Stimulated activated naive CD8-positive, alpha-beta T cell treated with anti-CD3 and anti-CD28 coated beads, Interleukin-15, amount 100 ng/mL, for 72 hours (primary cell): ENCODE results near the gene A2ML1.
A peak's percentile ranks its signal among the peaks of the same experiment; 100 is the strongest.
"Not testable (repeated sequence)": the region's sequence is repeated elsewhere in the genome, so short reads cannot be mapped to it uniquely, and the experiment has no call there.

Experiments
- ATAC-seq: fragments of 150-1000 bp; cut with Tn5 transposase; 2 replicates; pipeline ENCODE4 v1.10.0; 2021; ENCODE audit warnings: mild to moderate bottlenecking, moderate library complexity
- DNase-seq, 2 donors: peaks; one replicate each; pipeline ENCODE4 v3.0.0; 2021 to 2022
- H3K27ac Mint-ChIP-seq, 2 donors: one replicate each; pipeline ENCODE4 v1.8.0; 2022; ENCODE audit warnings: mild to moderate bottlenecking in 2 of 2, mixed read lengths in 2 of 2, moderate library complexity in 2 of 2
- H3K27me3 Mint-ChIP-seq: one replicate; pipeline ENCODE4 v1.8.0; 2022; ENCODE audit warnings: mixed read lengths
- H3K4me1 Mint-ChIP-seq: one replicate; pipeline ENCODE4 v1.8.0; 2022; ENCODE audit warnings: mild to moderate bottlenecking, mixed read lengths
- H3K4me3 Mint-ChIP-seq, 2 donors: one replicate each; pipeline ENCODE4 v1.8.0; 2022; ENCODE audit warnings: mild to moderate bottlenecking in 2 of 2, mixed read lengths in 2 of 2, moderate library complexity in 1 of 2
- H3K9me3 Mint-ChIP-seq, 2 donors: one replicate each; pipeline ENCODE4 v1.8.0; 2022; ENCODE audit warnings: mixed read lengths in 2 of 2

The A2ML1 gene

GRCh38 chr12:8822298-8822697, at the start of gene A2ML1:
TSS of gene A2ML1 (plus strand) at chr12:8822621. CDS start at chr12:8822652, 31 bp downstream.
- Mint-ChIP-seq H3K9me3 (no peaks in the 10 kb centered on the region), H3K27ac (peak within 1 kb of the TSS in 1 of 2 donors; percentile 16), H3K27me3 (no peaks in the 10 kb centered on the region), H3K4me3 (no peak within 1 kb of the TSS), H3K4me1 (peaks cover 3% of the 10 kb centered on the region)
- DNase-seq (no peak), ATAC-seq (no peak)

GRCh38 chr12:8773461-8773860, 49.0 kb upstream of the A2ML1 start:
- no peaks in the 10 kb centered on the region for H3K4me1 Mint-ChIP-seq
- no peak overlapping the region for H3K4me3 Mint-ChIP-seq
- no peak overlapping the region for H3K27ac Mint-ChIP-seq
- DNase-seq = no peak
- no peaks in the 10 kb centered on the region for H3K27me3 Mint-ChIP-seq
- H3K9me3 Mint-ChIP-seq = no peaks in the 10 kb centered on the region
- ATAC-seq = no peak

DNA sequence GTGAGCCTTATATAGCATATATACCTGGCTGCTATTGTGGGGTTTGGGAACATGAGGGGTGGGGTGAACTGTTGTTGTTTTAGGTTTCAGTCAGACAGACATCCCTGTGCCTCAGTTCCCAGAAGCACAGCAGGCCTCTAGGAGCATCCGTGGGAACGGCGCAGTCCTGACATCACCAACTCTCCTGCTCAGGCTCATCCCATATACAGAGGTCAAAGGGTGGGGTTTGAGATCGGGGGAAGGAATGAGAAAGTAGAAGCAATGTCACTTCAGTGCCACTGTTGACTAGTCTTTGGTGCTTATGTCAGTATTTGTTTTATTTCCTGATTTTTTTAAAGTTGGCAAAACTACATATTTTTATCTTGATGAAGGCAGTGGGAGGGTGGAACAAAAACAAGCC, 43.1 kb upstream of the A2ML1 start:
- DNase-seq (no peak), ATAC-seq (no peak)
- H3K9me3 Mint-ChIP-seq = no peaks in the 10 kb centered on the region
- no peaks in the 10 kb centered on the region for H3K4me1 Mint-ChIP-seq
- no peak overlapping the region for H3K4me3 Mint-ChIP-seq
- no peaks in the 10 kb centered on the region for H3K27me3 Mint-ChIP-seq
- H3K27ac Mint-ChIP-seq = no peak overlapping the region

DNA sequence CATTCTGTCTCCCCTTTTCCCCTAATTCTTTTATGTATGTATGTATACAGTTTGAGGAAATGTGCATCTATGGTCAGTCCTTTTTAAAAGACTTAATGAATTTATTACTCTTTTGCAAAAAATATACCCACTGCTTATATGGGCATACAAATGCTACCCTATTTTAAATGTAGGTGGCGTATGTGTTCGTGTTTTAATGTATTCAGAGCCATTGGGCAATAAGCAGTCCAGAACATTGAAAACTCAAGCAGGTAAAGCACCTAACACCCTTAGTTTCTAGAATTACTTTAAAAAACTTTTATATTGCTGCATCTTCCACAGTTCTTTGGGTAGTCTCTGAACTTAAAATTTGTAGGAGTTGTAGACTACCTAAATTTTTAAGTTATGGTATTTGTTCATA, 42.6 kb upstream of the A2ML1 start:
- H3K27me3 Mint-ChIP-seq = no peaks in the 10 kb centered on the region
- H3K4me1 Mint-ChIP-seq = no peaks in the 10 kb centered on the region
- H3K9me3 Mint-ChIP-seq = no peaks in the 10 kb centered on the region

DNA sequence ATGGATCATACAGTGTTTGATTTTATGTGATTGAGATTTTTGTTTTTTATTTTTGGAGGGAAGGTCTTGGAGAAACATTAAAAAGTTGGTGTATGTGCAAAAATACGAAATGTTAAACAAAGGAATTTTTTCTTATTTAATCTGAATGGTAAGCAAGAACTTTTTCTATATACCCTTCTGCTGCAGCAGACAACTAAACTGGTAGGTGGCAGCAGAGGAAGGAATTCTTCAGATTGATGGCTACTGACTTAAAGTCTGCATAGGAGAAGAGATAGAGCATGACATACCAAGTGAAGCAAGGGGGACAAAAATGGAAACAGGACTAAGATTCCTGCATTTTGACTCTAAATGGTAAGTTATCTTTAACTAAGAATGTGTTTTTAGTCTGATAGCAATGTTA, 42.0 kb upstream of the A2ML1 start:
- H3K4me3 Mint-ChIP-seq = no peak overlapping the region
- no peaks in the 10 kb centered on the region for H3K9me3 Mint-ChIP-seq
- ATAC-seq (no peak), DNase-seq (no peak)
- no peaks in the 10 kb centered on the region for H3K4me1 Mint-ChIP-seq
- no peak overlapping the region for H3K27ac Mint-ChIP-seq
- no peaks in the 10 kb centered on the region for H3K27me3 Mint-ChIP-seq

More for the DNA sequence above, 42.6 kb upstream of the A2ML1 start:
- DNase-seq (no peak), ATAC-seq (no peak)
- H3K27ac Mint-ChIP-seq = no peak overlapping the region
- H3K4me3 Mint-ChIP-seq = no peak overlapping the region

- H3K27me3 Mint-ChIP-seq = no peaks in the 10 kb centered on the region
- H3K9me3 Mint-ChIP-seq = no peaks in the 10 kb centered on the region
- no peak overlapping the region for H3K4me3 Mint-ChIP-seq
- ATAC-seq = no peak
- no peaks in the 10 kb centered on the region for H3K4me1 Mint-ChIP-seq
- no peak overlapping the region for H3K27ac Mint-ChIP-seq
- DNase-seq = no peak
Measured at GRCh38 chr12:8781381-8782127, 40.9 kb upstream of the A2ML1 start.

DNA sequence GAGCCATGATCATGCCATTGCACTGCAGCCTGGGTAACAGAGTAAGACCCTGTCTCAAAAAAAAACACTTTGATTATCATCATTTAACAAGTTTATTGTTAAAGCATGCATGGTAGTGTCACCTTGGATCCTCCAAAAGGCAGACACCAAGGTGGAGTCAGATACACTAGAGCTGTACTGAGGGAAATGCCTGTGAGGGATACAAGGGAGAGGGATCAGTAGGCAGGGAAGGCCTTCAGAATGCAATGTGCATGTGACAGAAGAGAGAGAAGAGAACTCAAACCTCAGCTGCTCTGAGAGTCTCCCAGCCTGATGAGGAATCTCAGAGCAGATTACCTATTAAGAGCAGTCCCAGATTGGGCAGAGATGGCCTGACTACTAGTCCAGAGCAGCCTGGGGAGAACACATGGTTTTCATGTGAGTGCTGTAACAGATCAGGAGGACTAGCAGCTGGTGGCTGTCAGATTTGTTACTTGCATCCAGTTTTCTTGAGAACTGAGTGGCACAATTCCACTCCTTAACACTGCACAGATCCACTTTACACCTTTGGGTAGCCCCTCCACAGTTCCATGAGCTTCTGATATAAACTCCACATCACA, 38.0 kb upstream of the A2ML1 start:
- H3K9me3 Mint-ChIP-seq = no peaks in the 10 kb centered on the region
- no peak overlapping the region for H3K4me3 Mint-ChIP-seq
- no peak for DNase-seq
- ATAC-seq = no peak
- no peaks in the 10 kb centered on the region for H3K4me1 Mint-ChIP-seq
- H3K27me3 Mint-ChIP-seq = no peaks in the 10 kb centered on the region
- H3K27ac Mint-ChIP-seq = peak overlapping the region in 1 of 2 donors; percentile 65

GRCh38 chr12:8785499-8785898, 36.9 kb upstream of the A2ML1 start:
- DNase-seq (no peak), ATAC-seq (no peak)
- no peak overlapping the region for H3K4me3 Mint-ChIP-seq
- H3K27me3 Mint-ChIP-seq = no peaks in the 10 kb centered on the region
- H3K4me1 Mint-ChIP-seq = no peaks in the 10 kb centered on the region
- H3K9me3 Mint-ChIP-seq = no peaks in the 10 kb centered on the region
- no peak overlapping the region for H3K27ac Mint-ChIP-seq

DNA sequence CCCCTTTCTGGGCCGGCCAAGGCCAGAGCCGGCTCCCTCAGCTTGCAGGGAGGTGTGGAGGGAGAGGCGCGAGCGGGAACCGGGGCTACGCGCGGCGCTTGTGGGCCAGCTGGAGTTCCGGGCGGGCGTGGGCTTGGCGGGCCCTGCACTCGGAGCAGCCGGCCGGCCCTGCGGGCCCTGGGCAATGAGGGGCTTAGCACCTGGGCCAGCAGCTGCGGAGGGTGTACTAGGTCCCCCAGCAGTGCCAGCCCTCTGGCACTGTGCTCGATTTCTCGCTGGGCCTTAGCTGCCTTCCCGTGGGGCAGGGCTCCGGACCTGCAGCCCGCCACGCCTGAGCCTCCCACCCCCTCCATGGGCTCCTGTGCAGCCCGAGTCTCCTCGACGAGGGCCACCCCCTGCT, 35.2 kb upstream of the A2ML1 start:
- H3K4me3 Mint-ChIP-seq, H3K27ac Mint-ChIP-seq, H3K9me3 Mint-ChIP-seq, H3K27me3 Mint-ChIP-seq, ATAC-seq, H3K4me1 Mint-ChIP-seq, DNase-seq: not testable (repeated sequence)

GRCh38 chr12:8788706-8789105, 33.7 kb upstream of the A2ML1 start:
- not testable (repeated sequence) for H3K9me3 Mint-ChIP-seq, H3K4me1 Mint-ChIP-seq, ATAC-seq, H3K27ac Mint-ChIP-seq, H3K27me3 Mint-ChIP-seq, DNase-seq
- H3K4me3 Mint-ChIP-seq = peak overlapping the region; percentile 27 to 70

DNA sequence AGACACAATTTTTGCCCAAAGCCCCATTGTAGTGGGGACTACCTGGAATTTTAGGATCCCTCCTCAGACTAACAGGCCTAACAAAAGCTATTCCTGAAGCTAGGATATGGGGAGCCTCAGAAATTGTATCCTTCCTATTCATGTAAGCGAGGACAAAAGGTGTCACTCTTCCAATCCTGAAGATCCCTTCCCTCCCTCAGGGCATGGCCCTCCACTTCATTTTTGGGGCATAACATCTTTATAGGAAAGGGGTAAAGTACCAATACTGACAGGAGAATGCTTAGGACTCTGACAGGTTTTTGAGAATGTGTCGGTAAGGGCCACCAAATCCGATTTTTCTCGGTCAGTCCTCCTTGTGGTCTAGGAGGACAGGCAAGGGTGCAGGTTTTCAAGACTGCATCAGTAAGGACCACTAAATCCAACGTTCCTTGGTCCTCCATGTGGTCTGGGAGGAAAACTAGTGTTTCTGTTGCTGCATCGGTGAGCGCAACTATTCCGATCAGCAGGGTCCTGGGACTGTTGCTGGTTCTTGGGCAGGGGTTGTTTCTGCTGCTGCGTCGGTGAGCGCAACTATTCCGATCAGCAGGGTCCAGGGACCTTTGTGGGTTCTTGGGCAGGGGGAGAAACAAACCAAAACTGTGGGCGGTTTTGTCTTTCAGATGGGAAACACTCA, 32.9 kb upstream of the A2ML1 start:
- not testable (repeated sequence) for H3K9me3 Mint-ChIP-seq, DNase-seq, ATAC-seq, H3K27me3 Mint-ChIP-seq, H3K27ac Mint-ChIP-seq, H3K4me1 Mint-ChIP-seq
- H3K4me3 Mint-ChIP-seq = peak overlapping the region in 1 of 2 donors; percentile 70

DNA sequence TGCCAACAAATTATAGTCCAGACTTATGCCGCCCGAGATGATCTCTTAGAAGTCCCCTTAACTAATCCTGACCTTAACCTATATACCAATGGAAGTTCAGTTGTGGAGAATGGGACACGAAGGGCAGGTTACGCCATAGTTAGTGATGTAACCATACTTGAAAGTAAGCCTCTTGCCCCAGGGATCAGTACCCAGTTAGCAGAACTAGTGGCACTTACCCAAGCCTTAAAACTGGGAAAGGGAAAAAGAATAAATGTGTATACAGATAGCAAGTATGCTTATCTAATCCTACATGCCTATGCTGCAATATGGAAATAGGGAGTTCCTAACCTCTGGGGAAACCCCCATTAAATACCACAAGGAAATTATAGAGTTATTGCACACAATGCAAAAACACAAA, 29.2 kb upstream of the A2ML1 start:
- not testable (repeated sequence) for DNase-seq, ATAC-seq, H3K27ac Mint-ChIP-seq, H3K4me1 Mint-ChIP-seq, H3K9me3 Mint-ChIP-seq, H3K4me3 Mint-ChIP-seq, H3K27me3 Mint-ChIP-seq

- H3K27me3 Mint-ChIP-seq, H3K4me3 Mint-ChIP-seq, H3K4me1 Mint-ChIP-seq, H3K9me3 Mint-ChIP-seq, ATAC-seq, DNase-seq, H3K27ac Mint-ChIP-seq: not testable (repeated sequence)
Measured at GRCh38 chr12:8794611-8795010, 27.8 kb upstream of the A2ML1 start.

DNA sequence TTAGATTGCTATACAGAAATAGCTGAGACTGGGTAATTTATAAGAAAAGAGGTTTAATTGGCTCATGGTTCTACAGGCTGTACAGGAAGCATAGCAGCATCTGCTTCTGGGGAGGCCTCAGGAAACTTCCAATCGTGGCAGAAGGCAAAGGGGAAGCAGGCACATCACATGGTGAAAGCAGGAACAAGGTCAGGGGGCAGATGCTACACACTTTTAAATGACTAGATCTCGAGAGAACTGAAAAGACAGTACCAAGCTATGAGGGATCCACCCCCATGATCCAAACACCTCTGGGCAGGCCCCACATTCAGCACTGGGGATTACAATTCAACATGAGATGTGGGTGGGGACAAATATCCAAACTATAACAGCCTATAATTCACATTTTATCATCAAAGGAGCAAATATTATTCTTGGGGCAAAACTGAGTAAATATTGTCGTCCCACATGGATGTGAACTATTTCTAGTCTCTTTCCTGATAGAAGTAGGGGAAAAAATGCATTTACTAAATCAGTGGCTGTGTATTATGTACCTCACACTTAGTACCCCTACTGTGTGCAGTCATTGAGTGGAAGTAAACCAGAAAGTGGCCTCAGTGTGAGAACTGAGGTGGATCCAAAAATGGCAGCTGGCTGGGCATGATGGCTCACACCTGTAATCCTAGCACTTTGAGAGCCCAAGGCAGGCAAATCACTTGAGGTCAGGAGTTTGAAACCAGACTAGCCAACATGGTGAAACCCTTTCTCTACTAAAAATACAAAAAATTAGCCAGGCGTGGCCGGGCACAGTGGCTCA, 25.4 kb upstream of the A2ML1 start:
- no peak for DNase-seq
- peaks cover 0 to 5% of the 10 kb centered on the region in 2 donors for H3K9me3 Mint-ChIP-seq
- H3K4me3 Mint-ChIP-seq = no peak overlapping the region
- no peaks in the 10 kb centered on the region for H3K27me3 Mint-ChIP-seq
- H3K27ac Mint-ChIP-seq = peak overlapping the region in 1 of 2 donors; percentile 9
- H3K4me1 Mint-ChIP-seq = no peaks in the 10 kb centered on the region
- no peak for ATAC-seq

- H3K9me3 Mint-ChIP-seq, DNase-seq, H3K4me3 Mint-ChIP-seq, H3K4me1 Mint-ChIP-seq, H3K27ac Mint-ChIP-seq, H3K27me3 Mint-ChIP-seq, ATAC-seq: not testable (repeated sequence)
Measured at GRCh38 chr12:8801213-8801612, 21.2 kb upstream of the A2ML1 start.
